K562 (cell line): ENCODE results near the gene GPR162. TPM values are rescaled to one million over a fixed set of nuclear protein-coding genes. Genes with fewer than 3 reads are reported as not detected.
A peak's percentile ranks its signal among the peaks of the same experiment; 100 is the strongest.

ENCODE experiments used
- BCOR ChIP-seq: fragments of 450-650 bp; IDR thresholded peaks from 2 replicates; pipeline ENCODE4 v1.6.1; 2016
- GATAD2A ChIP-seq: fragments of 450-650 bp; IDR thresholded peaks from 2 replicates; pipeline ENCODE4 v1.6.1; 2017
- GMEB1 ChIP-seq: fragments of 250-450 bp; sonication (Bioruptor Pico); IDR thresholded peaks from 2 replicates; pipeline ENCODE4 v1.4.0; 2020; ENCODE audit warnings: mild to moderate bottlenecking
- KLF10 ChIP-seq: fragments of 250-450 bp; sonication (Bioruptor Pico); IDR thresholded peaks from 2 replicates; pipeline ENCODE4 v1.6.1; 2021; ENCODE audit warnings: matching md5 sums
- MYC ChIP-seq, 2 experiments: fragments of 250-450 bp in 1 of 2; sonication (Bioruptor Pico) in 1 of 2; IDR thresholded peaks; 2 replicates each; pipeline versions ENCODE4 v1.5.1 to v1.6.1; 2012 to 2021; ENCODE audit warnings: low read depth in 2 of 2, borderline replicate concordance in 1 of 2, improper control_type of control experiment in 1 of 2, low read length in 1 of 2, mild to moderate bottlenecking in 1 of 2, moderate library complexity in 1 of 2
- ZNF282 ChIP-seq: sonication (generic); formaldehyde crosslinking; IDR thresholded peaks from 2 replicates; pipeline ENCODE4 v1.8.1; 2023; ENCODE audit warnings: missing genetic modification reagents
- ZNF766 ChIP-seq: fragments of 200-800 bp; sonication (Bioruptor generic); conservative IDR thresholded peaks from 2 replicates; pipeline ENCODE4 v1.6.1; 2016; ENCODE audit warnings: missing genetic modification characterization, missing compliant biosample characterization
- polyA plus RNA-seq, 8 experiments: library from polyadenylated mRNA; depleted of rRNA in 4 of 8; stranded (reverse) in 5 of 8; unstranded in 3 of 8; fragments of >200 nt; fragmentation: Nextera tagmentation in 2 of 8; fragmentation: Illumina TruSeq in 1 of 8; extraction: Ambion mirVana in 2 of 8; extraction: Trizol in 1 of 8; gene quantifications; 2 replicates each; pipeline versions ENCODE4 v1.2.1 to v1.2.3, GENCODE V29; 2011 to 2014; ENCODE audit warnings: inconsistent platforms in 1 of 8, missing spikeins in 1 of 8
- total RNA-seq, 7 experiments: library from RNA; depleted of rRNA in 6 of 7; stranded (reverse); fragments of >200 nt in 6 of 7; fragmentation: Illumina TruSeq in 2 of 7; extraction: Trizol in 2 of 7; gene quantifications; 2 replicates each; pipeline versions ENCODE4 v1.2.1 to v1.2.3, GENCODE V29; 2011 to 2021; ENCODE audit warnings: low replicate concordance in 1 of 7
- TF ChIP-seq, protein P1 (sequence below): sonication (generic); formaldehyde crosslinking; IDR thresholded peaks from 2 replicates; pipeline ENCODE4 v1.8.0; 2022; ENCODE audit warnings: missing genetic modification reagents, mild to moderate bottlenecking, moderate library complexity, borderline replicate concordance
- TF ChIP-seq, protein P2 (sequence below), 2 experiments: fragments of 450-650 bp; formaldehyde crosslinking in 1 of 2; IDR thresholded peaks; 2 replicates each; pipeline versions ENCODE4 v1.4.0 to v1.6.1; 2014 to 2020; ENCODE audit warnings: mild to moderate bottlenecking in 2 of 2, borderline replicate concordance in 1 of 2, low read depth in 1 of 2
- TF ChIP-seq, protein P3 (sequence below): fragments of 250-450 bp; sonication (Bioruptor Pico); IDR thresholded peaks from 2 replicates; pipeline ENCODE4 v1.8.0; 2021; ENCODE audit warnings: borderline replicate concordance, mild to moderate bottlenecking, moderate library complexity; ENCODE audit not compliant: poor library complexity, severe bottlenecking
- TF ChIP-seq, protein P4 (sequence below), 2 experiments: fragments of 450-650 bp in 1 of 2; sonication (generic) in 1 of 2; formaldehyde crosslinking; conservative IDR thresholded peaks; 2 replicates each; pipeline versions ENCODE4 v1.4.0 to v1.8.1; 2020 to 2022; ENCODE audit warnings: mild to moderate bottlenecking in 1 of 2, missing genetic modification reagents in 1 of 2

Gene GPR162
- total and polyA plus RNA-seq, 9 of the 15 experiments (the other 6 are each of a cell fraction or from before 2014, with no cell fraction given), result 0.65 to 1.8 (median 1.1) TPM; not detected in 2

DNA sequence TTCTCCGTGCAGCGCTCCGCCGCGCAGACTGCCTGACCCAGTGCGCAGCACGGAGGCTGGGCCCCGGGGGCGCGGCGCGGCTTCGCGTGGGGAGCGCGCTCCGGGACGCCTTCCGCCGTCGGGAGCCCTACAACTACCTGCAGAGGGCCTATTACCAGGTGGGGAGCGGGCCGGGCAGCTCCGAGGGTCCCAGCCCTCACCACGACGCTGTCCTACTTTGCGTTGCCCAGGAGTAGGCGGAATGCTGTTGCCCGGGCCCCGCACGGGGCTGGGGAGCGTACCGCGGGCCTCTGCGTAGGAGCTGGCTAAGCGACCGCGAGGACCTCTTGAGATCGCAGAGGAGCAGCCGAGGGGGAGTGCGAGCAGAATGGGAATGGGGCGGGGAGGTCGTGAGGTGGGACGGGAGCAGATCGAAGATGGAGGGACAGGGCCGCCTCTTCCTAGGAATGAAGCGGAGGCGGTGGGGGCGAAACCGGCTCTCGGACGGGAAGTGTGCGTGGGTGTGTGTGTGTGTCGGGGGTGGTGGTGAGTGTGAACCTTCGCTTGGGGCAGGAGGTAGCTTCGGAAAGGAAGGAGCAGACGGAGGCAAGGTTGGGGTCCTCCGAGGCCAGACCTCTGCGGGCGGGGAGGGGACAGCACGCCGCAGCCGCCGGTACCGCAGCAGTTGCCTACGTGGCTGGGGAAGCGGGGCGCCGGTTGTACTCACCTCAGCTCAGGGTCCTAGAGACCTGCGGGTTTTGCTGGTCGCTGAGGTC is 7.3 kb downstream of the GPR162 start (continued):
- TF ChIP-seq, protein P1, sequence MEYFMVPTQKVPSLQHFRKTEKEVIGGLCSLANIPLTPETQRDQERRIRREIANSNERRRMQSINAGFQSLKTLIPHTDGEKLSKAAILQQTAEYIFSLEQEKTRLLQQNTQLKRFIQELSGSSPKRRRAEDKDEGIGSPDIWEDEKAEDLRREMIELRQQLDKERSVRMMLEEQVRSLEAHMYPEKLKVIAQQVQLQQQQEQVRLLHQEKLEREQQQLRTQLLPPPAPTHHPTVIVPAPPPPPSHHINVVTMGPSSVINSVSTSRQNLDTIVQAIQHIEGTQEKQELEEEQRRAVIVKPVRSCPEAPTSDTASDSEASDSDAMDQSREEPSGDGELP (CRISPR knock-in tag), result 0 out of 2 replicates have a peak, but pooled peaks have one; percentile 26
- TF ChIP-seq, protein P2, sequence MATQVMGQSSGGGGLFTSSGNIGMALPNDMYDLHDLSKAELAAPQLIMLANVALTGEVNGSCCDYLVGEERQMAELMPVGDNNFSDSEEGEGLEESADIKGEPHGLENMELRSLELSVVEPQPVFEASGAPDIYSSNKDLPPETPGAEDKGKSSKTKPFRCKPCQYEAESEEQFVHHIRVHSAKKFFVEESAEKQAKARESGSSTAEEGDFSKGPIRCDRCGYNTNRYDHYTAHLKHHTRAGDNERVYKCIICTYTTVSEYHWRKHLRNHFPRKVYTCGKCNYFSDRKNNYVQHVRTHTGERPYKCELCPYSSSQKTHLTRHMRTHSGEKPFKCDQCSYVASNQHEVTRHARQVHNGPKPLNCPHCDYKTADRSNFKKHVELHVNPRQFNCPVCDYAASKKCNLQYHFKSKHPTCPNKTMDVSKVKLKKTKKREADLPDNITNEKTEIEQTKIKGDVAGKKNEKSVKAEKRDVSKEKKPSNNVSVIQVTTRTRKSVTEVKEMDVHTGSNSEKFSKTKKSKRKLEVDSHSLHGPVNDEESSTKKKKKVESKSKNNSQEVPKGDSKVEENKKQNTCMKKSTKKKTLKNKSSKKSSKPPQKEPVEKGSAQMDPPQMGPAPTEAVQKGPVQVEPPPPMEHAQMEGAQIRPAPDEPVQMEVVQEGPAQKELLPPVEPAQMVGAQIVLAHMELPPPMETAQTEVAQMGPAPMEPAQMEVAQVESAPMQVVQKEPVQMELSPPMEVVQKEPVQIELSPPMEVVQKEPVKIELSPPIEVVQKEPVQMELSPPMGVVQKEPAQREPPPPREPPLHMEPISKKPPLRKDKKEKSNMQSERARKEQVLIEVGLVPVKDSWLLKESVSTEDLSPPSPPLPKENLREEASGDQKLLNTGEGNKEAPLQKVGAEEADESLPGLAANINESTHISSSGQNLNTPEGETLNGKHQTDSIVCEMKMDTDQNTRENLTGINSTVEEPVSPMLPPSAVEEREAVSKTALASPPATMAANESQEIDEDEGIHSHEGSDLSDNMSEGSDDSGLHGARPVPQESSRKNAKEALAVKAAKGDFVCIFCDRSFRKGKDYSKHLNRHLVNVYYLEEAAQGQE (IDR thresholded peaks at IDR 0.05; ENCODE audit: borderline replicate concordance), result no peak
- TF ChIP-seq, protein P2 (CRISPR knock-in tag; IDR thresholded peaks at IDR 0.05; ENCODE audit: low read depth), result no peak
- TF ChIP-seq, protein P3, sequence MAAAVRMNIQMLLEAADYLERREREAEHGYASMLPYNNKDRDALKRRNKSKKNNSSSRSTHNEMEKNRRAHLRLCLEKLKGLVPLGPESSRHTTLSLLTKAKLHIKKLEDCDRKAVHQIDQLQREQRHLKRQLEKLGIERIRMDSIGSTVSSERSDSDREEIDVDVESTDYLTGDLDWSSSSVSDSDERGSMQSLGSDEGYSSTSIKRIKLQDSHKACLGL (CRISPR knock-in tag), result no peak
- TF ChIP-seq GMEB1 (CRISPR knock-in tag) (no peak), MYC (IDR thresholded peaks at IDR 0.05; ENCODE audit: low read depth, low read length) (no peak), MYC (CRISPR knock-in tag; IDR thresholded peaks at IDR 0.05; ENCODE audit: borderline replicate concordance, low read depth) (no peak), ZNF282 (CRISPR knock-in tag) (no peak), ZNF766 (CRISPR knock-in tag) (no peak), GATAD2A (no peak), KLF10 (CRISPR knock-in tag) (no peak), BCOR (peak; percentile 40; the same call in 1 of the 2 replicates)
- TF ChIP-seq, protein P4, sequence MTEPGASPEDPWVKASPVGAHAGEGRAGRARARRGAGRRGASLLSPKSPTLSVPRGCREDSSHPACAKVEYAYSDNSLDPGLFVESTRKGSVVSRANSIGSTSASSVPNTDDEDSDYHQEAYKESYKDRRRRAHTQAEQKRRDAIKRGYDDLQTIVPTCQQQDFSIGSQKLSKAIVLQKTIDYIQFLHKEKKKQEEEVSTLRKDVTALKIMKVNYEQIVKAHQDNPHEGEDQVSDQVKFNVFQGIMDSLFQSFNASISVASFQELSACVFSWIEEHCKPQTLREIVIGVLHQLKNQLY (CRISPR knock-in tag; conservative IDR thresholded peaks at IDR 0.05), result no peak
